OCI-LY1 (cell line): ENCODE measurements around the gene TAF7.

Experiments
- H2AFZ ChIP-seq: fragments of 200-600 bp; sonication (generic), shearing (Covaris generic); 2 replicates; pipeline ENCODE4 v1.6.0; 2014; ENCODE audit warnings: antibody characterized with exemption, mild to moderate bottlenecking, low read length
- H3F3A ChIP-seq: fragments of 200-600 bp; sonication (generic), shearing (Covaris generic); 2 replicates; pipeline ENCODE4 v1.6.0; 2014; ENCODE audit warnings: mild to moderate bottlenecking, antibody characterized with exemption, low read length, moderate library complexity; ENCODE audit not compliant: insufficient read depth
- H3K27ac ChIP-seq: fragments of 200-600 bp; sonication (generic); 2 replicates; pipeline ENCODE4 v1.5.1; 2014; ENCODE audit warnings: low read length, mixed run types, mild to moderate bottlenecking, low read depth; ENCODE audit not compliant: poor library complexity, severe bottlenecking
- H3K27me3 ChIP-seq: fragments of 200-600 bp; sonication (generic); 2 replicates; pipeline ENCODE4 v1.6.0; 2014; ENCODE audit warnings: antibody characterized with exemption, mild to moderate bottlenecking, low read length, moderate library complexity; ENCODE audit not compliant: insufficient read depth
- H3K36me3 ChIP-seq: fragments of 200-600 bp; sonication (generic); 2 replicates; pipeline ENCODE4 v1.6.1; 2014; ENCODE audit warnings: mild to moderate bottlenecking, antibody characterized with exemption, low read length, moderate library complexity, mixed read lengths; ENCODE audit not compliant: insufficient read depth
- H3K4me1 ChIP-seq: fragments of 200-600 bp; sonication (generic); 2 replicates; pipeline ENCODE4 v1.5.1; 2014; ENCODE audit warnings: mild to moderate bottlenecking, low read length, moderate library complexity; ENCODE audit not compliant: insufficient read depth, severe bottlenecking
- H3K4me2 ChIP-seq: fragments of 200-600 bp; sonication (generic), shearing (Covaris generic); 2 replicates; pipeline ENCODE4 v1.6.1; 2014; ENCODE audit warnings: low read length
- H3K4me3 ChIP-seq: fragments of 200-600 bp; sonication (generic); 2 replicates; pipeline ENCODE4 v1.5.1; 2014; ENCODE audit warnings: low read length, low read depth, mild to moderate bottlenecking, mixed read lengths; ENCODE audit not compliant: poor library complexity, severe bottlenecking
- H3K79me2 ChIP-seq: fragments of 200-600 bp; shearing (Covaris generic); 2 replicates; pipeline ENCODE4 v1.6.1; 2016; ENCODE audit warnings: mixed run types, low read length, mixed read lengths; ENCODE audit not compliant: insufficient read depth
- H3K9ac ChIP-seq: fragments of 200-600 bp; sonication (generic), shearing (Covaris generic); 2 replicates; pipeline ENCODE4 v1.6.1; 2014; ENCODE audit warnings: mild to moderate bottlenecking, low read length, mixed read lengths
- H3K9me2 ChIP-seq: fragments of 200-600 bp; sonication (generic), shearing (Covaris generic); 2 replicates; pipeline ENCODE4 v1.6.1; 2014; ENCODE audit warnings: low read depth, mild to moderate bottlenecking, low read length, mixed read lengths
- H3K9me3 ChIP-seq: fragments of 200-600 bp; shearing (Covaris generic); 2 replicates; pipeline ENCODE4 v1.6.1; 2014; ENCODE audit warnings: low read length, mixed read lengths
- H4K20me1 ChIP-seq: fragments of 200-600 bp; sonication (generic), shearing (Covaris generic); 2 replicates; pipeline ENCODE4 v1.6.0; 2016; ENCODE audit warnings: mild to moderate bottlenecking, low read length; ENCODE audit not compliant: insufficient read depth
- CTCF ChIP-seq: fragments of 200-600 bp; sonication (generic), shearing (Covaris generic); IDR thresholded peaks from 2 replicates; pipeline ENCODE4 v1.5.1; 2017; ENCODE audit warnings: mild to moderate bottlenecking, antibody characterized with exemption, low read length, moderate library complexity, mixed read lengths
- EZH2 ChIP-seq: fragments of 200-600 bp; sonication (generic), shearing (Covaris generic); IDR thresholded peaks from 2 replicates; pipeline ENCODE4 v1.8.0; 2017; ENCODE audit warnings: borderline replicate concordance, mixed run types, mild to moderate bottlenecking, antibody characterized with exemption, low read length, moderate library complexity, mixed read lengths

TAF7 gene

GRCh38 chr5:141356950-141357349 is 36.4 kb upstream of the TAF7 start:
- H3K4me2 ChIP-seq, result no peak overlapping the region
- no peak overlapping the region for H3K9ac ChIP-seq
- no peak for TF ChIP-seq CTCF
- TF ChIP-seq EZH2, result no peak
- H3K9me3 ChIP-seq, result peaks cover 42% of the 10 kb centered on the region
- H3K4me1 ChIP-seq, result no peaks in the 10 kb centered on the region
- H3F3A ChIP-seq, result no peaks in the 10 kb centered on the region
- no peak overlapping the region for H3K4me3 ChIP-seq
- peaks cover 13% of the 10 kb centered on the region; the same call in 1 of the 2 replicates for H3K36me3 ChIP-seq
- H3K27ac ChIP-seq, result no peak overlapping the region
- H4K20me1 ChIP-seq, result no peaks in the 10 kb centered on the region
- no peaks in the 10 kb centered on the region for H3K79me2 ChIP-seq
- no peaks in the 10 kb centered on the region for H3K9me2 ChIP-seq
- H2AFZ ChIP-seq, result no peak overlapping the region
- H3K27me3 ChIP-seq, result no peaks in the 10 kb centered on the region

- peaks cover 16% of the 10 kb centered on the region for H3K36me3 ChIP-seq
These were observed 35.5 kb upstream of the TAF7 start for GRCh38 chr5:141356133-141356532.

GRCh38 chr5:141355641-141356040 is 35.1 kb upstream of the TAF7 start:
- H4K20me1 ChIP-seq, result no peaks in the 10 kb centered on the region
- no peak overlapping the region for H3K4me3 ChIP-seq
- no peak overlapping the region for H3K4me2 ChIP-seq
- no peak overlapping the region for H3K27ac ChIP-seq
- H3K27me3 ChIP-seq, result no peaks in the 10 kb centered on the region
- no peak for TF ChIP-seq CTCF
- TF ChIP-seq EZH2, result no peak
- H3K36me3 ChIP-seq, result peaks cover 21% of the 10 kb centered on the region
- no peak overlapping the region for H2AFZ ChIP-seq
- H3F3A ChIP-seq, result no peaks in the 10 kb centered on the region
- H3K9ac ChIP-seq, result no peak overlapping the region
- no peaks in the 10 kb centered on the region for H3K79me2 ChIP-seq
- H3K4me1 ChIP-seq, result peaks cover 3% of the 10 kb centered on the region
- H3K9me2 ChIP-seq, result no peaks in the 10 kb centered on the region
- peaks cover 44% of the 10 kb centered on the region for H3K9me3 ChIP-seq

More at GRCh38 chr5:141356133-141356532, 35.5 kb upstream of the TAF7 start:
- H3K4me1 ChIP-seq, result no peaks in the 10 kb centered on the region
- H3K27me3 ChIP-seq, result no peaks in the 10 kb centered on the region
- H3K79me2 ChIP-seq, result no peaks in the 10 kb centered on the region
- H3K4me2 ChIP-seq, result no peak overlapping the region
- no peak overlapping the region for H3K27ac ChIP-seq
- H4K20me1 ChIP-seq, result no peaks in the 10 kb centered on the region
- H3K9me3 ChIP-seq, result peaks cover 43% of the 10 kb centered on the region
- no peaks in the 10 kb centered on the region for H3K9me2 ChIP-seq
- no peak for TF ChIP-seq CTCF
- no peak for TF ChIP-seq EZH2
- H3K4me3 ChIP-seq, result no peak overlapping the region
- H3F3A ChIP-seq, result no peaks in the 10 kb centered on the region
- no peak overlapping the region for H2AFZ ChIP-seq
- H3K9ac ChIP-seq, result no peak overlapping the region
